NOMO-1 treated with dmso at 0.1 percent for 144 hours (cell line): ENCODE data around the gene RPL11.
"Not testable (repeated sequence)": the region's sequence is repeated elsewhere in the genome, so short reads cannot be mapped to it uniquely, and the experiment has no call there.

Experiments
- DNase-seq: peaks from one replicate; lab custom pipeline; 2025; ENCODE audit not compliant: unreplicated experiment; lab: John Stamatoyannopoulos, UW

The RPL11 gene

GRCh38 chr1:23727362-23727811 lies 35.8 kb downstream of the RPL11 start:
- peak; percentile 32 for DNase-seq

GRCh38 chr1:23732363-23733224 lies 41.0 kb downstream of the RPL11 start:
- no peak for DNase-seq

- DNase-seq: not testable (repeated sequence)
These were observed 41.7 kb downstream of the RPL11 start for GRCh38 chr1:23733281-23733680.

- no peak for DNase-seq
These were observed 45.0 kb downstream of the RPL11 start for GRCh38 chr1:23736437-23737134.

- DNase-seq: no peak
These were observed 50.0 kb downstream of the RPL11 start for GRCh38 chr1:23741609-23742008.

GRCh38 chr1:23742670-23743286 lies 51.2 kb downstream of the RPL11 start:
- no peak for DNase-seq

GRCh38 chr1:23743287-23744152 lies 51.9 kb downstream of the RPL11 start, which contains the start of gene ELOA:
Gene ELOA (plus strand): TSS chr1:23743471. CDS start chr1:23743504, 33 bp downstream.
- DNase-seq: peak; percentile 53

GRCh38 chr1:23745515-23745914 lies 53.9 kb downstream of the RPL11 start:
- no peak for DNase-seq
